CD4-positive, alpha-beta T cell (primary cell): ENCODE measurements around the gene CD82. TPM values are rescaled to one million over a fixed set of nuclear protein-coding genes. Genes with fewer than 3 reads are reported as not detected.

Experiments used
- ATAC-seq: fragments of 200-7000 bp; cut with Tn5 transposase; one replicate; pipeline ENCODE4 v1.10.0; 2022; ENCODE audit warnings: mild to moderate bottlenecking; ENCODE audit not compliant: poor library complexity
- CTCF ChIA-PET: fragments of 350-600 bp; sonication (Branson Sonifier 250); formaldehyde crosslinking; loops from one replicate; lab custom pipeline; 2021; ENCODE audit warnings: antibody characterized with exemption, inconsistent platforms; lab: Charles Lee
- POLR2A ChIA-PET: fragments of 350-600 bp; sonication (Branson Sonifier 250); formaldehyde crosslinking; loops from one replicate; lab custom pipeline; 2021; ENCODE audit warnings: antibody characterized with exemption, inconsistent platforms; lab: Charles Lee
- DNase-seq, 14 experiments: peaks; one replicate each; pipeline ENCODE4 v3.0.0-alpha.2; 2013 to 2020; ENCODE audit warnings: mixed read lengths in 2 of 14
- H3K27ac ChIP-seq, 2 donors: one replicate each; pipeline versions ENCODE4 v1.5.1 to v1.7.0; 2013; ENCODE audit warnings: low read length in 2 of 2, low read depth in 1 of 2, mild to moderate bottlenecking in 1 of 2
- H3K27me3 ChIP-seq, 2 experiments: 1 replicate in 1 of 2; 2 replicates in 1 of 2; pipeline versions ENCODE4 v1.6.1 to v1.7.0; 2013; ENCODE audit warnings: low read length in 2 of 2, control low read depth in 1 of 2, mild to moderate bottlenecking in 1 of 2, moderate library complexity in 1 of 2; ENCODE audit not compliant: insufficient read depth in 2 of 2, control insufficient read depth in 1 of 2
- H3K36me3 ChIP-seq: one replicate; pipeline ENCODE4 v1.6.1; 2013; ENCODE audit warnings: low read length, control low read depth; ENCODE audit not compliant: insufficient read depth
- H3K4me1 ChIP-seq: one replicate; pipeline ENCODE4 v1.6.1; 2013; ENCODE audit warnings: low read length, control low read depth; ENCODE audit not compliant: insufficient read depth
- H3K4me3 ChIP-seq: one replicate; pipeline ENCODE4 v1.5.1; 2013; ENCODE audit warnings: mild to moderate bottlenecking, low read length, moderate library complexity
- H3K9me3 ChIP-seq, 2 experiments: 1 replicate in 1 of 2; 2 replicates in 1 of 2; pipeline versions ENCODE4 v1.6.1 to v1.7.0; 2013; ENCODE audit warnings: low read length in 2 of 2, mild to moderate bottlenecking in 2 of 2, control low read depth in 1 of 2, moderate library complexity in 1 of 2; ENCODE audit not compliant: control insufficient read depth in 1 of 2, insufficient read depth in 1 of 2
- H3K27ac Mint-ChIP-seq: one replicate; pipeline ENCODE4 v1.8.0; 2020; ENCODE audit warnings: mixed read lengths
- H3K27me3 Mint-ChIP-seq: one replicate; pipeline ENCODE4 v1.8.0; 2021; ENCODE audit warnings: mixed read lengths
- H3K36me3 Mint-ChIP-seq: one replicate; pipeline ENCODE4 v1.8.0; 2021; ENCODE audit warnings: low read depth, mixed read lengths
- H3K4me1 Mint-ChIP-seq: one replicate; pipeline ENCODE4 v1.8.0; 2021; ENCODE audit warnings: low read depth, mixed read lengths
- H3K4me3 Mint-ChIP-seq: one replicate; pipeline ENCODE4 v1.8.0; 2020; ENCODE audit warnings: mild to moderate bottlenecking, mixed read lengths
- H3K9me3 Mint-ChIP-seq: one replicate; pipeline ENCODE4 v1.8.0; 2020; ENCODE audit warnings: mixed read lengths
- CTCF ChIP-seq: fragments of 200-600 bp; IDR thresholded peaks from one replicate; pipeline ENCODE4 v1.8.0; 2022; ENCODE audit warnings: antibody characterized with exemption, mild to moderate bottlenecking
- intact Hi-C, 2 experiments: fragments of 100-400 bp; cut with DNase I in 1 of 2; cut with micrococcal nuclease in 1 of 2; formaldehyde crosslinking; loops; one replicate each; pipeline versions ENCODE4 v1.15.1 to v1.9.0; 2023 to 2025; cut with DNase I, micrococcal nuclease
- total RNA-seq, 174 experiments: library from RNA in 2 of 174; stranded (reverse) in 2 of 174; gene quantifications; one replicate each; pipeline ENCODE4 v1.2.3 and lab custom pipeline; 2021 to 2026

The CD82 gene
- total RNA-seq, 2 experiments from 2014 or later: 33.8 to 37.3 TPM

GRCh38 chr11:44615041-44615755 is 49.7 kb downstream of the CD82 start:
- Mint-ChIP-seq H3K36me3 (peaks cover 32% of the 10 kb centered on the region), H3K9me3 (no peaks in the 10 kb centered on the region), H3K4me1 (peaks cover 54% of the 10 kb centered on the region), H3K27me3 (no peaks in the 10 kb centered on the region), H3K4me3 (no peak overlapping the region), H3K27ac (no peak overlapping the region)
- Histone ChIP-seq H3K4me3 (no peak overlapping the region), H3K36me3 (peaks cover 50% of the 10 kb centered on the region), H3K4me1 (peaks cover 70% of the 10 kb centered on the region), H3K27ac (no peak overlapping the region), H3K27me3 (no peaks in the 10 kb centered on the region), H3K9me3 (no peaks in the 10 kb centered on the region)
- ATAC-seq: no peak
- intact Hi-C loops: loop anchor here in 1 of 2 experiments (10.0 kb wide), 2 partner anchors 330 to 720 kb away; no protein-coding TSS in a partner anchor
- POLR2A ChIA-PET: interaction anchor here (1.3 to 1.9 kb wide), 2 partner anchors 43 to 58 kb away, joined by 3 to 4 read pairs; no protein-coding TSS in a partner anchor
- CTCF ChIA-PET: interaction anchor here (1.3 to 2.3 kb wide), 2 partner anchors 46 to 56 kb away, joined by 4 to 17 read pairs; no protein-coding TSS in a partner anchor
- no peak for DNase-seq
- TF ChIP-seq CTCF: no peak

GRCh38 chr11:44615913-44616791 is 50.7 kb downstream of the CD82 start:
- CTCF ChIA-PET: interaction anchor here (0.7 to 2.3 kb wide), 17 partner anchors 9 to 295 kb away, joined by 3 to 168 read pairs (median 5); partner anchors contain the start of gene CD82
- TF ChIP-seq CTCF: no peak
- H3K36me3 ChIP-seq: peaks cover 53% of the 10 kb centered on the region
- DNase-seq: no peak
- no peak for ATAC-seq
- H3K27ac ChIP-seq: no peak overlapping the region
- POLR2A ChIA-PET: interaction anchor here (0.6 to 1.9 kb wide), 7 partner anchors 44 to 61 kb away, joined by 3 to 4 read pairs (median 4); no protein-coding TSS in a partner anchor
- H3K4me3 ChIP-seq: no peak overlapping the region
- intact Hi-C loops: loop anchor here in 1 of 2 experiments (10.0 kb wide), 2 partner anchors 331 to 719 kb away; no protein-coding TSS in a partner anchor
- Mint-ChIP-seq H3K27ac (peak overlapping the region; percentile 56), H3K36me3 (peaks cover 42% of the 10 kb centered on the region), H3K4me1 (peaks cover 49% of the 10 kb centered on the region), H3K4me3 (no peak overlapping the region), H3K9me3 (no peaks in the 10 kb centered on the region), H3K27me3 (no peaks in the 10 kb centered on the region)
- H3K9me3 ChIP-seq: no peaks in the 10 kb centered on the region
- H3K4me1 ChIP-seq: peaks cover 63% of the 10 kb centered on the region
- H3K27me3 ChIP-seq: no peaks in the 10 kb centered on the region
